Measurements from ENCODE around the gene LENG8. TPM values are rescaled to one million over a fixed set of nuclear protein-coding genes. Genes with fewer than 3 reads are reported as not detected.

The LENG8 gene
- total RNA-seq, 4 donors from 2014 or later = 154 to 481 (median 360) TPM

DNA sequence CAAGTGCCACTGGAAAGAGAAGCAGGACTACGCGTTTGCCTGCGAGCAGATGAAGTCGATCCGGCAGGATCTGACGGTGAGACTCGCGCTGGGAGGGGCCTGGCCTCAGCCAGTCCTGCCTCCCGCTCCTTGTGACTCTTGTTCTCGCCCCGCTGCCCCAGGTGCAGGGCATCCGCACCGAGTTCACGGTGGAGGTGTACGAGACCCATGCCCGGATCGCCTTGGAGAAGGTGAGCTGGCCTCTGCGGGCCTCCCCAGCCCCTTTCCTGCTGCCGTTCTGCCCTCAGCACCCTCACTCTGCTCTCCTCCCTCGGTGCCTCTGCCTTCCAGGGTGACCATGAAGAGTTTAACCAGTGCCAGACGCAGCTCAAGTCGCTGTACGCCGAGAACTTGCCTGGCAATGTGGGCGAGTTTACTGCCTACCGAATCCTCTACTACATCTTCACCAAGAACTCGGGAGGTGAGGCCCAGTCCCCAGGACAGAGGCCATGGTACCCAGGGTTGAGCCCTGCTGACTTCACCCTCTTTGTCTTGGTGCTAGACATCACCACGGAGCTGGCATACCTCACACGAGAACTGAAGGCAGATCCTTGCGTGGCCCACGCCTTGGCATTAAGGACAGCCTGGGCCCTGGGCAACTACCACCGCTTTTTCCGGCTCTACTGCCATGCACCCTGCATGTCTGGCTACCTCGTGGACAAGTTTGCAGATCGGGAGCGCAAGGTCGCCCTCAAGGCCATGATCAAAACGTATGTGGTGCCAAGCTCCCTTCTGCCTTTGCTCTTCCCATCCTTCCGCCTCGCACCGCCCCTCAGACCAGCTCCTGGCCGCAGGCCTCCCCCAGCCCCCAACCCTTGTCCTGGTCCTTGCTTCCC is 9.0 kb downstream of the LENG8 start:
- Histone ChIP-seq H3K36me3 (peaks cover 0 to 91% (median 10%) of the 10 kb centered on the region in 3 donors), H3K27ac (no peak overlapping the region)
- no peak for DNase-seq

DNA sequence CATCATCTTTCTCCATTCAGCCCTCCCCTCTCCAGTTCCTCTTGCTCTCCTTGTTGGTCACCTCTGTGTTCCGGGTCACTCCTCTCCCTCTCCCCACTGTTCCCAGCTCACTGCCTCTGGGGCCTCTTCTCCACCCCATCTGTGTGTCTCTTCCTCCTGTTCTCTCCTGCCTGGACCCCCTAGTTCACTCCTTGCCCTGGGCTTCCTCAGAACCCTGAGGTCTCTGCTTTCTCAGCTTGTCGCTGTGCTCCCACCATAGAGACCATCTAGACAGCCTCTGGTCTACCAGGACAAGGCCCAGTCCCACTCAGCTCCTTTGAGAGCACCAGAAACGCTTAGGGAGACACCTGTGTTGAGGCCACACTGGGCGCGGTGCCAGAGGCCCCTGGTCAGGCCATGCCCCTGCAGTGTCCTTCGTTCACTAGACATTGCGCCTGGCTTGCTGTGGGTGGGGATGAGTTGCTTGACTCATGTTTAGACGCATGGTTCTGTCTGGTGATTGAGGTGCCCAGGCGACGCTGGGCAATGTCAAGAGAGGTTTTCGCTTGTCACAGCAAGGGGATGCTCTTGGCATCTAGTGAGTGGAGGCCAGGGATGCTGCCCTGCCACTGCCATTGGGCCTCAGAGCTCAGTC is 9.8 kb downstream of the LENG8 start:
- Histone ChIP-seq H3K4me1 (peaks cover 3 to 36% (median 12%) of the 10 kb centered on the region in 4 donors), H3K9me3 (no peaks in the 10 kb centered on the region), H3K36me3 (peaks cover 0 to 83% (median 10%) of the 10 kb centered on the region in 3 donors), H3K27ac (peak overlapping the region in 1 of 4 donors; percentile 100), H3K4me3 (no peak overlapping the region), H3K27me3 (no peaks in the 10 kb centered on the region)
- no peak for TF ChIP-seq POLR2A (IDR thresholded peaks at IDR 0.05)
- TF ChIP-seq, protein P1, sequence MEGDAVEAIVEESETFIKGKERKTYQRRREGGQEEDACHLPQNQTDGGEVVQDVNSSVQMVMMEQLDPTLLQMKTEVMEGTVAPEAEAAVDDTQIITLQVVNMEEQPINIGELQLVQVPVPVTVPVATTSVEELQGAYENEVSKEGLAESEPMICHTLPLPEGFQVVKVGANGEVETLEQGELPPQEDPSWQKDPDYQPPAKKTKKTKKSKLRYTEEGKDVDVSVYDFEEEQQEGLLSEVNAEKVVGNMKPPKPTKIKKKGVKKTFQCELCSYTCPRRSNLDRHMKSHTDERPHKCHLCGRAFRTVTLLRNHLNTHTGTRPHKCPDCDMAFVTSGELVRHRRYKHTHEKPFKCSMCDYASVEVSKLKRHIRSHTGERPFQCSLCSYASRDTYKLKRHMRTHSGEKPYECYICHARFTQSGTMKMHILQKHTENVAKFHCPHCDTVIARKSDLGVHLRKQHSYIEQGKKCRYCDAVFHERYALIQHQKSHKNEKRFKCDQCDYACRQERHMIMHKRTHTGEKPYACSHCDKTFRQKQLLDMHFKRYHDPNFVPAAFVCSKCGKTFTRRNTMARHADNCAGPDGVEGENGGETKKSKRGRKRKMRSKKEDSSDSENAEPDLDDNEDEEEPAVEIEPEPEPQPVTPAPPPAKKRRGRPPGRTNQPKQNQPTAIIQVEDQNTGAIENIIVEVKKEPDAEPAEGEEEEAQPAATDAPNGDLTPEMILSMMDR (IDR thresholded peaks at IDR 0.05) = no peak
- no peak for DNase-seq

More for the DNA sequence above, 9.0 kb downstream of the LENG8 start:
- Histone ChIP-seq H3K27me3 (no peaks in the 10 kb centered on the region), H3K9me3 (no peaks in the 10 kb centered on the region), H3K4me3 (no peak overlapping the region), H3K4me1 (peaks cover 3 to 36% (median 10%) of the 10 kb centered on the region in 4 donors)
- TF ChIP-seq POLR2A (IDR thresholded peaks at IDR 0.05) = no peak
- TF ChIP-seq, protein P1 (IDR thresholded peaks at IDR 0.05) = no peak

DNA sequence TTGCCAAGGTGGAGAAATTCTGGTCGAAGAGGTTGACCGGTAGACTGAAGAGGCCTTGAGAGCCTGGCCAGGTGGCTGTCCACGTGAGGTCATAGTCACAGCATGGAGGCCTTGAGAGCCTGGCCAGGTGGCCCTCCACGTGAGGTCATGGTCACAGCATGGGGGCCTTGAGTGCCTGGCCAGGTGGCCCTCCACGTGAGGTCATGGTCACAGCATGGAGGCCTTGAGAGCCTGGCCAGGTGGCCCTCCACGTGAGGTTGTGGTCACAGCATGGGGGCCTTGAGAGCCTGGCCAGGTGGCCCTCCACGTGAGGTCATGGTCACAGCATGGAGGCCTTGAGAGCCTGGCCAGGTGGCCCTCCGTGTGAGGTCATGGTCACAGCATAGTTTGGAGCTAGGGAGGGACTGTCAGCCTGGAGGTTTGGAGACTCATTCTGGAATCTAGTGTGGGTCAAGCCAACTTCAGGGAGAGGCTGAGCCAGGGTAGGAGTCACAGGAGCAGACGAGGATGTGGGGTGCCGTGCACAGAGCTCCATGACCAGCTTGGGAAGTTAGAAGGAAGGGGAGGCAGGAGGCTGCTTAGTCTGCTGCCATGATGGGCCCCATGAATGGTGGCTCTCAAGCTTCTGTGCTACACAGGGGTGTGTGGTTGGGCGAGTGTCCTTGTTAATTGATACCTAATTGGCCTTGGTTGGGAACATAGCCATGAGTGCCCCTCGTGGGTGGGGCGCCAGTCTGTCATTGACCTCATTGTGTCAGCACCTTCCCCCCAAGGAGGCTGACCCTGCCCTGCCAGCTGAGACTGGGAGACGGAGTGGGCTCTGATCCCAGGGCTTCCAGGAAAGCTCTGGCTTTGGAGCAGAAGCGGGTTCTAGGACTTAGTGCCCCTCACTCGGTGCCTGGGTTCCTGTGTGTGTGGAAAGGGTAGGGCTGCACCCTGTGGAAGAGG is 10.6 kb downstream of the LENG8 start:
- H3K4me3 ChIP-seq = no peak overlapping the region
- DNase-seq = no peak
- no peaks in the 10 kb centered on the region for H3K9me3 ChIP-seq
- H3K36me3 ChIP-seq = peaks cover 0 to 75% (median 6%) of the 10 kb centered on the region in 3 donors
- H3K27ac ChIP-seq = peak overlapping the region in 2 of 4 donors; percentile 99 to 100
- TF ChIP-seq POLR2A (IDR thresholded peaks at IDR 0.05) = no peak
- TF ChIP-seq, protein P1 (IDR thresholded peaks at IDR 0.05) = no peak
- H3K27me3 ChIP-seq = no peaks in the 10 kb centered on the region
- H3K4me1 ChIP-seq = peaks cover 3 to 43% (median 14%) of the 10 kb centered on the region in 4 donors

DNA sequence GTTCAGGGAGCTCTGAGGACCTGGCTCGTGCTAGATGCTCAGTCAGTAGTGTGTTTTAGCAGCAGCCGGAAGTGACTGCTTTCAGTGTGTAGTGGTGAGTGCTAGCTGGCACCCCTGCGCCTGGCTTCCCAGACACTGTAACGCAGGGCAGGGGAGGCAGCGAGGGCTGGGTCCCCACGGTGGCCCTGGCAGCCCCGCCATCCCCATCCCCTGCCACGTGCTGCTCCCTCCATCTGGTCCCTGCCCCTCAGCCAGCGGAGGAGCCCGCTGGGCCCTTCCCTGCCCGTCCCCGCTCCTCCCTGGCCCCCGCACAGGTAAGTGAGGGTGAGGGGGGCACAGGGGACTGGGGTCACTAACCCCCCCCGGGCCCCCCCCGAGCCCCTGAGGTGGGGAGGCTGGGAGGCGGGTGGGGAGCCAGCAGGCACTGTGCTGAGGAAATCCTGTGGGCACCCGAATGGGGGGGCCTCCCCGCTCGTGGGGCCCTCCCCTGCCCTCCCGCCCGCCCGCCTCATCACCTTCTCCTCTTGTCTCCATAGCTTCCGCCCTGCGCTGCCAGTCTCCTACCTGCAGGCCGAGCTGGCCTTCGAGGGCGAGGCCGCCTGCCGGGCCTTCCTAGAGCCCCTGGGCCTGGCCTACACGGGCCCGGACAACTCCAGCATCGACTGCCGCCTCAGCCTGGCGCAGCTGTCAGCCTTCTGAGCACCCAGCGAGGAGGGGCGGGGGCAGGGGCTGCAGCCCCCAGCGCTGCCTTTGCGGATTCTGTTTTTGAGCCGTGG is 11.4 kb downstream of the LENG8 start:
- DNase-seq = no peak
- no peak overlapping the region for H3K4me3 ChIP-seq
- peaks cover 0 to under 1% (median 0%) of the 10 kb centered on the region in 4 donors for H3K9me3 ChIP-seq
- peaks cover 0 to 67% (median 6%) of the 10 kb centered on the region in 3 donors for H3K36me3 ChIP-seq
- no peaks in the 10 kb centered on the region for H3K27me3 ChIP-seq
- TF ChIP-seq, protein P1 (IDR thresholded peaks at IDR 0.05) = no peak
- no peak for TF ChIP-seq POLR2A (IDR thresholded peaks at IDR 0.05)
- peaks cover 3 to 43% (median 14%) of the 10 kb centered on the region in 4 donors for H3K4me1 ChIP-seq
- H3K27ac ChIP-seq = peak overlapping the region in 2 of 4 donors; percentile 99 to 100

Data from Peyer's patch (tissue), 4 donors.